IMR-90 (cell line): ENCODE results near the gene MFSD12. TPM values are rescaled to one million over a fixed set of nuclear protein-coding genes. Genes with fewer than 3 reads are reported as not detected.

Experiments used
- ATAC-seq: fragments of 200-7000 bp; cut with Tn5 transposase; 2 replicates; pipeline ENCODE4 v1.9.1; 2020; ENCODE audit warnings: low read depth, mild to moderate bottlenecking, moderate library complexity
- BruUV-seq: library from RNA; stranded (reverse); fragments of 400-500 nt; replicated peaks from 2 replicates; lab custom pipeline; 2021; lab: Mats Ljungman, UMichigan
- CTCF ChIA-PET: fragments of 300-600 bp; formaldehyde crosslinking; extraction: SDS; loops from one replicate; lab custom pipeline; 2021; ENCODE audit warnings: antibody characterized with exemption; lab: Yijun Ruan, JAX
- POLR2A ChIA-PET: fragments of 300-600 bp; sonication (Branson Sonifier 250); formaldehyde crosslinking; loops from one replicate; lab custom pipeline; 2022; ENCODE audit warnings: antibody characterized with exemption; ENCODE audit not compliant: unreplicated experiment; lab: Charles Lee
- DNase-seq: peaks from one replicate; pipeline ENCODE4 v3.0.0; 2013
- H2AFZ ChIP-seq: replicated peaks from 2 replicates; pipeline ENCODE3; 2013; ENCODE audit warnings: low read length, mild to moderate bottlenecking; ENCODE audit not compliant: poor library complexity
- H2AK5ac ChIP-seq: 2 replicates; pipeline ENCODE4 v1.6.1; 2013; ENCODE audit warnings: low read depth, low read length, inconsistent platforms
- H2AK9ac ChIP-seq: replicated peaks from 2 replicates; pipeline ENCODE3; 2013; ENCODE audit warnings: mild to moderate bottlenecking, low read depth, low read length, moderate library complexity; ENCODE audit not compliant: poor library complexity
- H2BK120ac ChIP-seq: 2 replicates; pipeline ENCODE4 v1.6.1; 2013; ENCODE audit warnings: low read depth, low read length, inconsistent platforms
- H2BK15ac ChIP-seq: 3 replicates; pipeline ENCODE4 v1.6.1; 2013; ENCODE audit warnings: low read depth, low read length, inconsistent platforms
- H2BK20ac ChIP-seq: 2 replicates; pipeline ENCODE4 v1.6.1; 2013; ENCODE audit warnings: low read depth, mild to moderate bottlenecking, inconsistent platforms, low read length, moderate library complexity
- H2BK5ac ChIP-seq: 2 replicates; pipeline ENCODE4 v1.6.1; 2013; ENCODE audit warnings: mild to moderate bottlenecking, low read depth, low read length, inconsistent platforms; ENCODE audit not compliant: poor library complexity, severe bottlenecking
- H3K14ac ChIP-seq: replicated peaks from 2 replicates; pipeline ENCODE4 v1.6.1; 2013; ENCODE audit warnings: low read depth, low read length, inconsistent platforms
- H3K18ac ChIP-seq: 2 replicates; pipeline ENCODE4 v1.6.1; 2013; ENCODE audit warnings: low read depth, low read length, control low read depth
- H3K23ac ChIP-seq: 2 replicates; pipeline ENCODE4 v1.6.1; 2013; ENCODE audit warnings: low read depth, low read length, inconsistent platforms
- H3K27ac ChIP-seq: 2 replicates; pipeline ENCODE4 v1.5.1; 2013; ENCODE audit warnings: mild to moderate bottlenecking, control low read depth, low read length; ENCODE audit not compliant: insufficient read depth
- H3K27me3 ChIP-seq: 2 replicates; pipeline ENCODE4 v1.6.1; 2013; ENCODE audit warnings: low read length; ENCODE audit not compliant: control insufficient read depth, insufficient read depth
- H3K36me3 ChIP-seq: 2 replicates; pipeline ENCODE4 v1.6.1; 2013; ENCODE audit warnings: low read length, mixed read lengths; ENCODE audit not compliant: control insufficient read depth, insufficient read depth
- H3K4ac ChIP-seq: 2 replicates; pipeline ENCODE4 v1.6.1; 2013; ENCODE audit warnings: low read depth, low read length, inconsistent platforms
- H3K4me1 ChIP-seq: 2 replicates; pipeline ENCODE4 v1.6.1; 2013; ENCODE audit warnings: low read length, mixed read lengths; ENCODE audit not compliant: control insufficient read depth, insufficient read depth
- H3K4me2 ChIP-seq: 2 replicates; pipeline ENCODE4 v1.6.1; 2013; ENCODE audit warnings: low read depth, mild to moderate bottlenecking, control low read depth, low read length, moderate library complexity
- H3K4me3 ChIP-seq: 2 replicates; pipeline ENCODE4 v1.5.1; 2013; ENCODE audit warnings: low read depth, mild to moderate bottlenecking, control low read depth, low read length, moderate library complexity; ENCODE audit not compliant: insufficient read depth
- H3K56ac ChIP-seq: 2 replicates; pipeline ENCODE4 v1.6.1; 2013; ENCODE audit warnings: low read length, inconsistent platforms; ENCODE audit not compliant: insufficient read depth; ENCODE audit errors: extremely low read depth
- H3K79me1 ChIP-seq, 2 experiments: 2 replicates each; pipeline ENCODE4 v1.6.1; 2013; ENCODE audit warnings: low read length in 2 of 2, inconsistent platforms in 1 of 2, low read depth in 1 of 2
- H3K9ac ChIP-seq: 2 replicates; pipeline ENCODE4 v1.6.1; 2013; ENCODE audit warnings: low read depth, low read length, control low read depth
- H3K9me1 ChIP-seq: 2 replicates; pipeline ENCODE4 v1.6.1; 2013; ENCODE audit warnings: low read length, inconsistent platforms; ENCODE audit not compliant: insufficient read depth
- H3K9me3 ChIP-seq: 2 replicates; pipeline ENCODE4 v1.6.1; 2013; ENCODE audit warnings: low read length; ENCODE audit not compliant: control insufficient read depth, insufficient read depth
- H4K20me1 ChIP-seq: 2 replicates; pipeline ENCODE4 v1.6.1; 2013; ENCODE audit warnings: low read length, inconsistent platforms; ENCODE audit not compliant: insufficient read depth
- H4K5ac ChIP-seq: 2 replicates; pipeline ENCODE4 v1.6.1; 2013; ENCODE audit warnings: mild to moderate bottlenecking, low read depth, low read length, control low read depth
- H4K8ac ChIP-seq, 2 experiments: 2 replicates each; pipeline ENCODE4 v1.6.1; 2013; ENCODE audit warnings: low read depth in 2 of 2, low read length in 2 of 2, control low read depth in 1 of 2, inconsistent platforms in 1 of 2
- H4K91ac ChIP-seq: 2 replicates; pipeline ENCODE4 v1.6.1; 2013; ENCODE audit warnings: low read depth, low read length, inconsistent platforms; ENCODE audit not compliant: insufficient read depth
- BHLHE40 ChIP-seq: fragments of 150-350 bp; IDR thresholded peaks from 2 replicates; pipeline ENCODE4 v1.6.1; 2016; ENCODE audit warnings: mild to moderate bottlenecking, low read depth, low read length
- CHD1 ChIP-seq: IDR thresholded peaks from 2 replicates; pipeline ENCODE4 v1.6.1; 2012; ENCODE audit warnings: low read depth, low read length, improper control_type of control experiment
- CTCF ChIP-seq: conservative IDR thresholded peaks from 2 replicates; pipeline ENCODE4 v1.5.1; 2012; ENCODE audit warnings: mild to moderate bottlenecking, low read depth, low read length, improper control_type of control experiment
- ELK1 ChIP-seq: fragments of 150-350 bp; IDR thresholded peaks from 2 replicates; pipeline ENCODE4 v1.6.1; 2016; ENCODE audit warnings: low read depth, mild to moderate bottlenecking, low read length, moderate library complexity, borderline replicate concordance
- FOS ChIP-seq: fragments of 150-350 bp; IDR thresholded peaks from 2 replicates; pipeline ENCODE4 v1.6.1; 2016; ENCODE audit warnings: low read depth, low read length
- MAFK ChIP-seq: IDR thresholded peaks from 2 replicates; pipeline ENCODE4 v1.6.1; 2012; ENCODE audit warnings: low read depth, low read length, improper control_type of control experiment
- MAZ ChIP-seq: IDR thresholded peaks from 2 replicates; pipeline ENCODE4 v1.6.1; 2012; ENCODE audit warnings: low read depth, mild to moderate bottlenecking, low read length, improper control_type of control experiment, moderate library complexity, borderline replicate concordance
- MXI1 ChIP-seq: IDR thresholded peaks from 2 replicates; pipeline ENCODE4 v1.6.1; 2012; ENCODE audit warnings: low read depth, mild to moderate bottlenecking, low read length, moderate library complexity, borderline replicate concordance
- NFE2L2 ChIP-seq: fragments of 150-350 bp; IDR thresholded peaks from 2 replicates; pipeline ENCODE4 v1.6.1; 2016; ENCODE audit warnings: low read depth, mild to moderate bottlenecking, low read length
- POLR2A ChIP-seq: IDR thresholded peaks from 2 replicates; pipeline ENCODE4 v1.6.1; 2012; ENCODE audit warnings: mild to moderate bottlenecking, low read depth, low read length
- RCOR1 ChIP-seq: IDR thresholded peaks from 2 replicates; pipeline ENCODE4 v1.6.1; 2012; ENCODE audit warnings: mild to moderate bottlenecking, low read length, improper control_type of control experiment; ENCODE audit not compliant: insufficient replicate concordance
- RFX5 ChIP-seq: IDR thresholded peaks from 2 replicates; pipeline ENCODE4 v1.8.0; 2012; ENCODE audit warnings: low read depth, mild to moderate bottlenecking, low read length, moderate library complexity
- SMC3 ChIP-seq: fragments of 150-350 bp; IDR thresholded peaks from 2 replicates; pipeline ENCODE4 v1.6.1; 2016; ENCODE audit warnings: low read depth, mild to moderate bottlenecking, antibody characterized with exemption, low read length, moderate library complexity
- USF2 ChIP-seq: fragments of 150-350 bp; IDR thresholded peaks from 2 replicates; pipeline ENCODE4 v1.6.1; 2017; ENCODE audit warnings: mild to moderate bottlenecking, antibody characterized with exemption, low read length, low read depth
- WGBS, 2 experiments: methylation state at CpG; one replicate each; pipeline versions ENCODE4 v1.1.5 to v1.1.7; 2013; ENCODE audit warnings: missing lambda C conversion rate in 2 of 2; ENCODE audit not compliant: insufficient read length in 1 of 2; ENCODE audit errors: extremely low coverage in 2 of 2; 5-methylcytosine and 5-hydroxymethylcytosine counted together
- dilution Hi-C: fragments of 300-500 bp; cut with HindIII; formaldehyde crosslinking; loops from one replicate; pipeline ENCODE4 v1.14.3; 2018; ENCODE audit warnings: low sequenced_read_pairs; ENCODE audit not compliant: unreplicated experiment
- in situ Hi-C: fragments of 300-500 bp; cut with MboI; formaldehyde crosslinking; loops from 3 replicates; pipeline ENCODE4 v1.14.3; 2019; ENCODE audit warnings: low sequenced_read_pairs, inconsistent platforms, mixed read lengths
- intact Hi-C: fragments of 100-400 bp; cut with micrococcal nuclease; formaldehyde crosslinking; loops from 2 replicates; pipeline ENCODE4 v1.10.0; 2022
- polyA plus RNA-seq, 3 experiments: library from polyadenylated mRNA; depleted of rRNA; stranded (reverse); fragments of >200 nt; gene quantifications; 2 replicates each; pipeline ENCODE4 v1.2.3, GENCODE V29; 2012; ENCODE audit warnings: low replicate concordance in 1 of 3
- total RNA-seq: library from RNA; depleted of rRNA; stranded (reverse); fragments of >200 nt; gene quantifications from 2 replicates; pipeline ENCODE4 v1.2.3, GENCODE V29; 2012

The MFSD12 gene
- total and polyA plus RNA-seq, 2 of the 4 experiments (the other 2 are of a cell fraction), result 20.4 to 77.2 TPM

- no peaks in the 10 kb centered on the region for H3K27me3 ChIP-seq
- in situ Hi-C loops, result no loop called here
- no peak overlapping the region for H2BK15ac ChIP-seq
- H3K9me3 ChIP-seq, result no peaks in the 10 kb centered on the region
- 93% methylated on average over 6 of the region's 22 CpGs; no CpG with 5 or more reads in 1 of the 2 experiments for WGBS, 2 experiments
- no peak overlapping the region for H3K9ac ChIP-seq
- no peak overlapping the region for H2BK5ac ChIP-seq
- no peak overlapping the region for H2BK20ac ChIP-seq
- peaks cover 30% of the 10 kb centered on the region for H4K20me1 ChIP-seq
- H3K4me3 ChIP-seq, result no peak overlapping the region
- no peak overlapping the region for H3K56ac ChIP-seq
- intact Hi-C loops, result no loop called here
- H2BK120ac ChIP-seq, result no peak overlapping the region
- H3K4ac ChIP-seq, result no peak overlapping the region
- no peak overlapping the region for H2AK9ac ChIP-seq
- peaks cover 9 to 31% of the 10 kb centered on the region in 2 experiments; a peak in 3 of 4 replicates for H3K79me1 ChIP-seq
- peak; percentile 30 for ATAC-seq
- no peak overlapping the region for H3K18ac ChIP-seq
- no peak overlapping the region for H4K5ac ChIP-seq
- H3K4me2 ChIP-seq, result no peak overlapping the region
- no peaks in the 10 kb centered on the region for H3K9me1 ChIP-seq
- H4K8ac ChIP-seq, result no peak overlapping the region
- no peaks in the 10 kb centered on the region for H3K4me1 ChIP-seq
- no peak overlapping the region for H2AFZ ChIP-seq
- TF ChIP-seq USF2 (no peak), CHD1 (no peak), ELK1 (no peak), RCOR1 (no peak), MXI1 (no peak), MAZ (no peak), MAFK (no peak), NFE2L2 (no peak), FOS (no peak), POLR2A (no peak), SMC3 (no peak), BHLHE40 (no peak), CTCF (no peak), RFX5 (no peak)
- no peak overlapping the region for H3K14ac ChIP-seq
- ChIA-PET CTCF (no interaction called here), POLR2A (no interaction called here)
- no TSS peak for BruUV-seq
- H3K23ac ChIP-seq, result no peak overlapping the region
- no peak overlapping the region for H2AK5ac ChIP-seq
- no peak for DNase-seq
- H3K36me3 ChIP-seq, result peaks cover 38% of the 10 kb centered on the region
- dilution Hi-C loops, result no loop called here
- no peak overlapping the region for H3K27ac ChIP-seq
- no peak overlapping the region for H4K91ac ChIP-seq
Measured at GRCh38 chr19:3537438-3538240, 19.7 kb downstream of the MFSD12 start.
